HepG2 (cell line): Measurements from ENCODE around the gene TXNIP. TPM values are rescaled to one million over a fixed set of nuclear protein-coding genes. Genes with fewer than 3 reads are reported as not detected.

Experiments used
- ARID2 ChIP-seq: sonication (generic); formaldehyde crosslinking; IDR thresholded peaks from 2 replicates; pipeline ENCODE4 v1.8.1; 2022; ENCODE audit warnings: mild to moderate bottlenecking, missing genetic modification reagents, borderline replicate concordance
- ATF3 ChIP-seq: sonication (generic); formaldehyde crosslinking; IDR thresholded peaks from 2 replicates; pipeline ENCODE4 v1.4.0; 2020; ENCODE audit warnings: missing genetic modification reagents
- ATM ChIP-seq: fragments of 450-650 bp; IDR thresholded peaks from 2 replicates; pipeline ENCODE4 v1.7.1; 2017; ENCODE audit warnings: mild to moderate bottlenecking, borderline replicate concordance
- FOXM1 ChIP-seq: sonication (generic); formaldehyde crosslinking; IDR thresholded peaks from 2 replicates; pipeline ENCODE4 v1.5.0; 2020; ENCODE audit warnings: missing genetic modification reagents
- MIER2 ChIP-seq: IDR thresholded peaks from 2 replicates; pipeline ENCODE4 v1.6.1; 2016; ENCODE audit warnings: missing biosample characterization, missing genetic modification reagents
- MYPOP ChIP-seq: sonication (generic); formaldehyde crosslinking; IDR thresholded peaks from 2 replicates; pipeline ENCODE4 v1.8.1; 2023; ENCODE audit warnings: mild to moderate bottlenecking, moderate library complexity, missing genetic modification reagents
- NCOA5 ChIP-seq: sonication (generic); formaldehyde crosslinking; IDR thresholded peaks from 2 replicates; pipeline ENCODE4 v1.4.0; 2020; ENCODE audit warnings: missing genetic modification reagents
- NR0B2 ChIP-seq: sonication (generic); formaldehyde crosslinking; IDR thresholded peaks from 2 replicates; pipeline ENCODE4 v1.4.0; 2020; ENCODE audit warnings: mild to moderate bottlenecking, missing genetic modification reagents
- PRDM15 ChIP-seq: sonication (generic); formaldehyde crosslinking; IDR thresholded peaks from 2 replicates; pipeline ENCODE4 v1.4.0; 2020; ENCODE audit warnings: missing genetic modification reagents
- PRMT3 ChIP-seq: sonication (generic); formaldehyde crosslinking; IDR thresholded peaks from 2 replicates; pipeline ENCODE4 v1.8.1; 2022; ENCODE audit warnings: low read depth, mild to moderate bottlenecking, moderate library complexity, missing genetic modification reagents, borderline replicate concordance
- SAFB2 ChIP-seq: sonication (generic); formaldehyde crosslinking; IDR thresholded peaks from 2 replicates; pipeline ENCODE4 v1.5.1; 2020; ENCODE audit warnings: missing genetic modification reagents, low read depth, mild to moderate bottlenecking, borderline replicate concordance
- YY1 ChIP-seq: IDR thresholded peaks from 2 replicates; pipeline ENCODE4 v1.6.1; 2011; ENCODE audit warnings: low read length, low read depth, moderate library complexity, mild to moderate bottlenecking; ENCODE audit not compliant: insufficient read depth, insufficient replicate concordance
- ZFP82 ChIP-seq: sonication (generic); formaldehyde crosslinking; IDR thresholded peaks from 2 replicates; pipeline ENCODE4 v1.5.1; 2020; ENCODE audit warnings: mild to moderate bottlenecking, missing genetic modification reagents, borderline replicate concordance
- ZGPAT ChIP-seq: IDR thresholded peaks from 2 replicates; pipeline ENCODE4 v1.6.1; 2016; ENCODE audit warnings: mild to moderate bottlenecking
- ZNF326 ChIP-seq: sonication (generic); formaldehyde crosslinking; IDR thresholded peaks from 2 replicates; pipeline ENCODE4 v1.4.0; 2020; ENCODE audit warnings: missing genetic modification reagents, borderline replicate concordance
- ZNF34 ChIP-seq: sonication (generic); formaldehyde crosslinking; IDR thresholded peaks from 2 replicates; pipeline ENCODE4 v1.4.0; 2020; ENCODE audit warnings: mild to moderate bottlenecking, missing genetic modification reagents, borderline replicate concordance
- ZNF770 ChIP-seq: sonication (generic); formaldehyde crosslinking; IDR thresholded peaks from 2 replicates; pipeline ENCODE4 v1.5.0; 2020; ENCODE audit warnings: mild to moderate bottlenecking, missing genetic modification reagents
- polyA plus RNA-seq, 8 experiments: library from polyadenylated mRNA; depleted of rRNA in 3 of 8; stranded (reverse) in 7 of 8; unstranded in 1 of 8; fragments of >200 nt; fragmentation: Illumina TruSeq in 4 of 8; extraction: Trizol in 4 of 8; gene quantifications; 2 replicates each; pipeline versions ENCODE4 v1.2.1 to v1.2.3, GENCODE V29; 2011 to 2016; ENCODE audit warnings: low read depth in 4 of 8, missing spikeins in 1 of 8, mixed read lengths in 1 of 8; ENCODE audit not compliant: insufficient read depth in 1 of 8
- total RNA-seq, 5 experiments: library from RNA; depleted of rRNA; stranded (reverse); fragments of >200 nt; fragmentation: Illumina TruSeq; extraction: Trizol; gene quantifications; 2 replicates each; pipeline ENCODE4 v1.2.3, GENCODE V29; 2016; ENCODE audit warnings: low read depth in 1 of 5

Gene TXNIP
- total and polyA plus RNA-seq, 2 of the 13 experiments (the other 11 are each of a cell fraction or from before 2014, with no cell fraction given), result 24.4 to 237 TPM

- TF ChIP-seq ZNF34 (CRISPR knock-in tag) (0 out of 2 replicates have a peak, but pooled peaks have one; percentile 38), FOXM1 (CRISPR knock-in tag) (no peak), ATM (no peak), NCOA5 (CRISPR knock-in tag) (no peak), ZFP82 (CRISPR knock-in tag) (0 out of 2 replicates have a peak, but pooled peaks have one; percentile 11), MIER2 (CRISPR knock-in tag) (no peak), ZNF326 (CRISPR knock-in tag) (no peak), ATF3 (CRISPR knock-in tag) (no peak), MYPOP (CRISPR knock-in tag) (peak; percentile 74; the same call in 1 of the 2 replicates), SAFB2 (CRISPR knock-in tag) (no peak), ZGPAT (CRISPR knock-in tag) (no peak), YY1 (no peak), PRMT3 (CRISPR knock-in tag) (no peak), PRDM15 (no peak), NR0B2 (no peak), ZNF770 (CRISPR knock-in tag) (0 out of 2 replicates have a peak, but pooled peaks have one; percentile 39), ARID2 (CRISPR knock-in tag) (no peak)
Measured at GRCh38 chr1:145960468-145961108, 35.8 kb downstream of the TXNIP start (continued).
